SK-N-MC (cell line): ENCODE measurements around the gene BMP2K.
A peak's percentile ranks its signal among the peaks of the same experiment; 100 is the strongest.

Experiments used
- DNase-seq: peaks from one replicate; pipeline ENCODE4 v3.0.0-alpha.2; 2011; ENCODE audit warnings: low read depth, low spot score
- H3K27ac ChIP-seq: fragments of 200-600 bp; sonication (generic); 2 replicates; pipeline ENCODE4 v1.5.1; 2016; ENCODE audit warnings: mixed run types
- H3K36me3 ChIP-seq: fragments of 200-600 bp; sonication (generic); 2 replicates; pipeline ENCODE4 v1.6.1; 2017; ENCODE audit warnings: antibody characterized with exemption, low read length, mixed read lengths; ENCODE audit not compliant: insufficient read depth
- H3K4me3 ChIP-seq: fragments of 200-600 bp; sonication (generic); 2 replicates; pipeline ENCODE4 v1.5.1; 2016
- H3K9ac ChIP-seq: fragments of 200-600 bp; sonication (generic); 2 replicates; pipeline ENCODE4 v1.8.0; 2017; ENCODE audit warnings: mixed run types, mixed read lengths; ENCODE audit not compliant: insufficient read length
- H3K9me3 ChIP-seq: fragments of 200-600 bp; sonication (generic); 2 replicates; pipeline ENCODE4 v1.6.1; 2017; ENCODE audit warnings: low read depth, mild to moderate bottlenecking, antibody characterized with exemption, low read length, moderate library complexity, mixed read lengths
- EZH2 ChIP-seq: fragments of 200-600 bp; sonication (generic); IDR thresholded peaks from one replicate; pipeline ENCODE4 v1.6.1; 2017; ENCODE audit warnings: antibody characterized with exemption
- FOXP2 ChIP-seq: optimal IDR thresholded peaks from 2 replicates; pipeline ENCODE3; 2011; ENCODE audit warnings: mild to moderate bottlenecking, moderate library complexity; ENCODE audit not compliant: insufficient read depth; ENCODE audit errors: extremely low read length, control extremely low read depth
- POLR2AphosphoS5 ChIP-seq: IDR thresholded peaks from 2 replicates; pipeline ENCODE4 v1.6.1; 2012; ENCODE audit warnings: mild to moderate bottlenecking, low read depth, low read length, borderline replicate concordance

BMP2K gene

GRCh38 chr4:78910612-78911011 lies 134.5 kb downstream of the BMP2K start:
- Histone ChIP-seq H3K27ac (no peak overlapping the region), H3K4me3 (no peak overlapping the region), H3K36me3 (peaks cover 8% of the 10 kb centered on the region; the same call in 1 of the 2 replicates), H3K9ac (no peak overlapping the region), H3K9me3 (no peaks in the 10 kb centered on the region)
- TF ChIP-seq POLR2AphosphoS5, result no peak
- no peak for TF ChIP-seq FOXP2
- TF ChIP-seq EZH2, result no peak
- no peak for DNase-seq

- H3K9me3 ChIP-seq, result no peaks in the 10 kb centered on the region
- peaks cover 23% of the 10 kb centered on the region for H3K36me3 ChIP-seq
- TF ChIP-seq FOXP2 (no peak), POLR2AphosphoS5 (no peak), EZH2 (no peak)
- no peak overlapping the region for H3K9ac ChIP-seq
- no peak overlapping the region for H3K27ac ChIP-seq
- H3K4me3 ChIP-seq, result no peak overlapping the region
- no peak for DNase-seq
Observed at GRCh38 chr4:78922207-78922606, 146.1 kb downstream of the BMP2K start.

GRCh38 chr4:78923464-78924312 lies 147.5 kb downstream of the BMP2K start:
- H3K9me3 ChIP-seq, result no peaks in the 10 kb centered on the region
- H3K4me3 ChIP-seq, result no peak overlapping the region
- H3K9ac ChIP-seq, result no peak overlapping the region
- H3K27ac ChIP-seq, result no peak overlapping the region
- no peak for TF ChIP-seq POLR2AphosphoS5
- TF ChIP-seq FOXP2, result no peak
- TF ChIP-seq EZH2, result no peak
- peaks cover 17% of the 10 kb centered on the region for H3K36me3 ChIP-seq
- no peak for DNase-seq

- Histone ChIP-seq H3K9ac (no peak overlapping the region), H3K4me3 (no peak overlapping the region), H3K9me3 (no peaks in the 10 kb centered on the region), H3K27ac (no peak overlapping the region), H3K36me3 (peaks cover 31% of the 10 kb centered on the region)
- no peak for DNase-seq
- no peak for TF ChIP-seq POLR2AphosphoS5
- TF ChIP-seq EZH2, result no peak
- TF ChIP-seq FOXP2, result no peak
Observed at GRCh38 chr4:78926826-78927225, 150.7 kb downstream of the BMP2K start.

GRCh38 chr4:78928835-78929234 lies 152.7 kb downstream of the BMP2K start:
- H3K27ac ChIP-seq, result no peak overlapping the region
- peaks cover 34% of the 10 kb centered on the region for H3K36me3 ChIP-seq

GRCh38 chr4:78930016-78930629 lies 154.0 kb downstream of the BMP2K start:
- Histone ChIP-seq H3K9ac (no peak overlapping the region), H3K27ac (no peak overlapping the region), H3K9me3 (no peaks in the 10 kb centered on the region), H3K4me3 (no peak overlapping the region), H3K36me3 (peaks cover 35% of the 10 kb centered on the region)
- no peak for TF ChIP-seq EZH2
- TF ChIP-seq FOXP2, result no peak
- TF ChIP-seq POLR2AphosphoS5, result no peak
- no peak for DNase-seq

More at GRCh38 chr4:78928835-78929234, 152.7 kb downstream of the BMP2K start:
- no peak for DNase-seq
- TF ChIP-seq POLR2AphosphoS5, result no peak
- no peak for TF ChIP-seq EZH2
- TF ChIP-seq FOXP2, result no peak
- no peak overlapping the region for H3K9ac ChIP-seq
- no peak overlapping the region for H3K4me3 ChIP-seq
- H3K9me3 ChIP-seq, result no peaks in the 10 kb centered on the region

GRCh38 chr4:78936989-78937388 lies 160.8 kb downstream of the BMP2K start:
- no peak overlapping the region for H3K9ac ChIP-seq
- no peaks in the 10 kb centered on the region for H3K9me3 ChIP-seq
- H3K27ac ChIP-seq, result no peak overlapping the region
- peaks cover 10% of the 10 kb centered on the region for H3K36me3 ChIP-seq
- no peak for DNase-seq
- H3K4me3 ChIP-seq, result no peak overlapping the region
- TF ChIP-seq FOXP2 (no peak), EZH2 (no peak), POLR2AphosphoS5 (no peak)

- peaks cover 5% of the 10 kb centered on the region; the same call in 1 of the 2 replicates for H3K36me3 ChIP-seq
- no peak overlapping the region for H3K27ac ChIP-seq
- no peaks in the 10 kb centered on the region for H3K9me3 ChIP-seq
- DNase-seq, result no peak
- no peak overlapping the region for H3K9ac ChIP-seq
- TF ChIP-seq EZH2, result no peak
- TF ChIP-seq POLR2AphosphoS5, result no peak
- TF ChIP-seq FOXP2, result no peak
- peak overlapping the region; percentile 95 for H3K4me3 ChIP-seq
Observed at GRCh38 chr4:78937837-78938236, 161.7 kb downstream of the BMP2K start.
